Gastroesophageal sphincter (tissue), 4 donors: Measurements from ENCODE around the gene RNU6-7. TPM values are rescaled to one million over a fixed set of nuclear protein-coding genes. Genes with fewer than 3 reads are reported as not detected.

Experiments used
- ATAC-seq: fragments of 150-250 bp; one replicate; pipeline ENCODE4 v1.9.1; 2016; ENCODE audit warnings: mild to moderate bottlenecking, moderate library complexity
- H3K27ac ChIP-seq, 4 donors: fragments of 200-600 bp; sonication (generic) in 3 of 4; 1 replicate in 3 of 4; 2 replicates in 1 of 4; pipeline ENCODE4 v1.5.1; 2016 to 2019
- H3K27me3 ChIP-seq: fragments of 200-600 bp; sonication (generic); one replicate; pipeline ENCODE4 v1.5.1; 2019
- H3K36me3 ChIP-seq, 2 donors: fragments of 200-600 bp; sonication (generic); one replicate each; pipeline ENCODE4 v1.5.1; 2019; ENCODE audit warnings: control low read depth in 1 of 2
- H3K4me1 ChIP-seq, 3 donors: fragments of 200-600 bp; sonication (generic); 1 replicate in 2 of 3; 2 replicates in 1 of 3; pipeline ENCODE4 v1.5.1; 2016 to 2019; ENCODE audit warnings: control low read depth in 2 of 3
- H3K4me3 ChIP-seq, 2 donors: fragments of 200-600 bp; sonication (generic); one replicate each; pipeline ENCODE4 v1.5.1; 2019; ENCODE audit warnings: mild to moderate bottlenecking in 1 of 2, moderate library complexity in 1 of 2
- H3K9me3 ChIP-seq, 3 donors: fragments of 200-600 bp; sonication (generic); one replicate each; pipeline ENCODE4 v1.5.1; 2017 to 2019; ENCODE audit warnings: control low read depth in 2 of 3
- CTCF ChIP-seq, 4 experiments: fragments of 200-600 bp in 2 of 4; fragments of 450-650 bp in 2 of 4; sonication (generic) in 1 of 4; IDR thresholded peaks; one replicate each; pipeline ENCODE4 v1.5.1; 2017 to 2019; ENCODE audit warnings: antibody characterized with exemption in 4 of 4, mild to moderate bottlenecking in 2 of 4, moderate library complexity in 2 of 4
- EP300 ChIP-seq: sonication (generic); formaldehyde crosslinking; IDR thresholded peaks from one replicate; pipeline ENCODE4 v1.6.1; 2017; ENCODE audit warnings: antibody characterized with exemption, mild to moderate bottlenecking
- POLR2A ChIP-seq, 2 donors: fragments of 450-650 bp; IDR thresholded peaks; one replicate each; pipeline ENCODE4 v1.6.1; 2017; ENCODE audit warnings: antibody characterized with exemption in 2 of 2, mild to moderate bottlenecking in 2 of 2, moderate library complexity in 1 of 2
- POLR2AphosphoS5 ChIP-seq: sonication (generic); formaldehyde crosslinking; IDR thresholded peaks from one replicate; pipeline ENCODE4 v1.6.1; 2017; ENCODE audit warnings: antibody characterized with exemption
- WGBS, 2 donors: methylation state at CpG; one replicate each; pipeline ENCODE4 v1.1.5; 2018; ENCODE audit warnings: low coverage in 1 of 2; 5-methylcytosine and 5-hydroxymethylcytosine counted together
- total RNA-seq, 4 donors: library from RNA; depleted of rRNA; stranded (reverse); fragments of >200 nt; gene quantifications; one replicate each; pipeline ENCODE4 v1.1.0, GENCODE V29; 2016

The RNU6-7 gene
- total RNA-seq, 4 donors from 2014 or later = not detected

DNA sequence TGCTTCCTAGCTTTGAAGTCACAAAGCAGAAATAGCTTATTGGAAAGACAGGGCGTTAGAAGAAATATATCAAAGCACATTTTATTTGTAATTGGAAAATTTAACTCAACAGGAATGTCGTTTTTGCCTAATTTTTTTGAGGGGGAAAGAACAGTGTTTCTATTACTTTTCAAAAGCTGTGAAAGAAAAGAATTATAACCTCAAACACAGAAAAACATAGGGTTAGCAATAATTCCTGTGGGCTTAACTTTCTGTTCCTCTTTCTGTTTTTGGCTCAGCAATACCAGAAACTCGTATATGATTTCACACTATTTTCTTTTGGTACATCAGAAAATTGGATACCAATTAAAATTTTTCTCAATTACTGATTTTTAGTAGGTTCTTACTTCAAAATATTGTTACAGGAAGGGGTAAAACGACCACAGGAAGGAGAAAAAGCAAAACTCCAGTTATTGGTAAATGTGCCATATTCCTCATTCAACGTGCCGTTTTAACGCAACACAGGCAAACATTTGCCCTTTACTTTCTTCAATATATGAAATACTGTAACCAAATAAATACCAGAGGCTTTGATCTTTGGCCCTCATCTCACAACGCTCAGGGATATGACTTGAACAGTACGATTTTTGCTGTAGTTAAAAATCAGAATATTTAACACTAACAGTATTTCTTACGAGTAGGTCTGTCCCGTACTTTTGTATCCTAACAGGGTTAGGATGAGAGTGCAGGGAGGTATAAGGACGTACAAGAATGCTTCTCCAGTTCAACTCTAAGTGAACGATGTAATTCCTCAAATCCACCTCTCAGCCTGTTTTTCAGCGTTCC, 1.3 kb upstream of the RNU6-7 start:
- Histone ChIP-seq H3K4me1 (peaks cover 0 to 24% (median 0%) of the 10 kb centered on the region in 3 donors), H3K27ac (peak overlapping the region; percentile 85 to 97 (median 87)), H3K27me3 (no peaks in the 10 kb centered on the region), H3K4me3 (peak overlapping the region; percentile 76 to 78), H3K9me3 (no peaks in the 10 kb centered on the region), H3K36me3 (no peaks in the 10 kb centered on the region)
- WGBS, 2 donors = 5 to 9% methylated on average over 12 to 13 of the region's 14 CpGs
- ATAC-seq = no peak
- TF ChIP-seq EP300 = no peak
- TF ChIP-seq POLR2AphosphoS5 = no peak
- TF ChIP-seq POLR2A (IDR thresholded peaks at IDR 0.05) = no peak
- no peak for TF ChIP-seq CTCF (IDR thresholded peaks at IDR 0.05)

DNA sequence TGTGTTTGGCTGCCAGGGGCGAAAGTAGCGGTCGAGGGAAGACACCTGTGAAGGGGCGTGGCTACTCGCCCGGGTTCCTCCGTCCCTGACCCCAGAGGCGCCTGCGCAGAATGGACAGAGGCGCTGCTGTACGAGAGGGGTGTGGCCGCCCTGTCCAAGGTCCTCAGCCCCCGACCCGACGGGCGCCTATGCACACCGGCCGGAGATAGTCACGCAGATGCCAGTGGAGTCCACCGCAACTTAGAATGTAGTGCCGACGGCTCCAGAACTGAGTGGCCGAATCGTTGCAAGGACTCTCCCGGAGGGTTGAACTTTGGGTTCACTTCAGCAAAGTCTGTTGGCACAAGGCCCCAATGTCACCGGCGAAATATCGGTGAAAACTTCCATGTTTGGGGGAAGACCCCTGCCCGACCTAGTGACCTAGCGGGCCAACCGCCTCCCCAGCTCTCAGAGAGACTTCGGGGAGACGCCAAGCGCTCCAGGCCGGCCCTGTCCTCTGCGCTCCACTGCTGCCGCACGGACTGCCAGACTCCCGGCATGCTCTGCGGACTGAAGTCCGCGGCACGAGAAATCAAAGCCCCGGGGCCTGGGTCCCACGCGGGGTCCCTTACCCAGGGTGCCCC, 541 bp upstream of the RNU6-7 start:
- 0% methylated on average over 2 of the region's 46 CpGs; no CpG with 5 or more reads in 1 of the 2 donors for WGBS, 2 donors
- H3K27me3 ChIP-seq = no peaks in the 10 kb centered on the region
- no peaks in the 10 kb centered on the region for H3K9me3 ChIP-seq
- peak; percentile 61 for ATAC-seq
- peaks cover 0 to 27% (median 0%) of the 10 kb centered on the region in 3 donors for H3K4me1 ChIP-seq
- H3K27ac ChIP-seq = peak overlapping the region; percentile 85 to 97 (median 87)
- TF ChIP-seq EP300 (no peak), POLR2AphosphoS5 (no peak), CTCF (IDR thresholded peaks at IDR 0.05) (peak in 1 of 4 experiments; percentile 6)
- H3K4me3 ChIP-seq = peak overlapping the region; percentile 76 to 78
- no peaks in the 10 kb centered on the region for H3K36me3 ChIP-seq

DNA sequence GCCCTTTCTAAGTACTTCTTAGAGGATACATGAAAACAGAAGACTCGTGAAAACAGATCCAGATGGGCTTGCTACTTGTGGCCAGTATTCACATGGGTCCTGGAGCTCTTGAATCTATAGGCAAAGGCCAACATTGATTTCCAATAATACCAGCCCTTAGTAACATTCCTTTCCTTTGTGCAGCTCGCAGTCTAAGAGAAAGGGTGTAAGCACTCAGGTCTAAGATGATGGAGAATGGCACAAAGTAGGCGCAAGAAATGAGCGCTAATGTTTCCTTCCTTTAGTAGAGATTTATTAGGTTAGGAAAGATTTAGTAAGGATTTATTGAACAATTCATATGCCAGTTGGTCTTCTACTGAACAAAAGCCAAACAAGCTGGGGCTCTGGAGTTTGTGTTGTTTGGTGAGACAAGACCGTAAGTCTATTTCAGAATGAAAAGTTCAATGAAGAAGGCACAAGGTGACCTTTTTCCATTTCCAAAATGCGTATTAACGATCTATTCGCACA, 699 bp downstream of the RNU6-7 start:
- WGBS, 2 donors = 12% methylated on average over 7 to 8 of the region's 8 CpGs
- ATAC-seq = no peak
- TF ChIP-seq CTCF (IDR thresholded peaks at IDR 0.05) (no peak), EP300 (no peak), POLR2A (IDR thresholded peaks at IDR 0.05) (no peak), POLR2AphosphoS5 (no peak)

GRCh38 chr14:32202998-32203882, 1.4 kb downstream of the RNU6-7 start, which contains the start of gene RNU6-8:
TSS of gene RNU6-8 (minus strand) at chr14:32203269.
- WGBS, 2 donors = 0 to 4% methylated on average over 27 to 31 of the region's 57 CpGs
- H3K4me3 ChIP-seq = peak within 1 kb of the TSS; percentile 76 to 78
- peak within 1 kb of the TSS; percentile 85 to 97 (median 87) for H3K27ac ChIP-seq
- TF ChIP-seq CTCF (IDR thresholded peaks at IDR 0.05) (peak in 1 of 4 experiments; percentile 13), EP300 (no peak), POLR2AphosphoS5 (peak; percentile 24), POLR2A (IDR thresholded peaks at IDR 0.05) (peak in 1 of 2 donors; percentile 61)
- H3K4me1 ChIP-seq = peaks cover 0 to 34% (median 0%) of the 10 kb centered on the region in 3 donors
- no peaks in the 10 kb centered on the region for H3K9me3 ChIP-seq
- no peaks in the 10 kb centered on the region for H3K27me3 ChIP-seq
- H3K36me3 ChIP-seq = no peaks in the 10 kb centered on the region
- peak; percentile 95 for ATAC-seq

More for the DNA sequence above, 699 bp downstream of the RNU6-7 start:
- Histone ChIP-seq H3K4me3 (peak overlapping the region; percentile 76 to 78), H3K36me3 (no peaks in the 10 kb centered on the region), H3K9me3 (no peaks in the 10 kb centered on the region), H3K27me3 (no peaks in the 10 kb centered on the region), H3K4me1 (peaks cover 0 to 34% (median 0%) of the 10 kb centered on the region in 3 donors), H3K27ac (peak overlapping the region; percentile 85 to 97 (median 87))
